B cell (primary cell): ENCODE measurements around the gene OTOA. TPM values are rescaled to one million over a fixed set of nuclear protein-coding genes. Genes with fewer than 3 reads are reported as not detected.

Experiments
- ATAC-seq: fragments of 200-7000 bp; cut with Tn5 transposase; one replicate; pipeline ENCODE4 v1.10.0; 2021; ENCODE audit warnings: low read depth, mild to moderate bottlenecking, moderate number of reproducible peaks, moderate library complexity
- CTCF ChIA-PET: fragments of 350-600 bp; sonication (Branson Sonifier 250); formaldehyde crosslinking; loops from one replicate; lab custom pipeline; 2021; ENCODE audit warnings: antibody characterized with exemption, inconsistent platforms; lab: Charles Lee
- POLR2A ChIA-PET: fragments of 350-600 bp; sonication (Branson Sonifier 250); formaldehyde crosslinking; loops from one replicate; lab custom pipeline; 2021; ENCODE audit warnings: antibody characterized with exemption; lab: Charles Lee
- DNase-seq: peaks from one replicate; pipeline ENCODE4 v3.0.0; 2013
- H2AFZ ChIP-seq: 2 replicates; pipeline ENCODE4 v1.6.1; 2012; ENCODE audit warnings: mild to moderate bottlenecking, low read depth, low read length; ENCODE audit not compliant: insufficient read depth, poor library complexity, severe bottlenecking
- H3K27ac ChIP-seq, 2 donors: 1 replicate in 1 of 2; 2 replicates in 1 of 2; pipeline ENCODE4 v1.5.1; 2012 to 2013; ENCODE audit warnings: low read length in 2 of 2, mild to moderate bottlenecking in 2 of 2, moderate library complexity in 1 of 2
- H3K27me3 ChIP-seq, 4 experiments: fragments of 200-600 bp in 1 of 4; sonication (generic) in 1 of 4; replicated peaks in 1 of 4; 1 replicate in 2 of 4; 2 replicates in 2 of 4; pipeline versions ENCODE4 v1.6.1 to v1.7.0; 2013 to 2016; ENCODE audit warnings: low read length in 3 of 4, mild to moderate bottlenecking in 2 of 4, mixed read lengths in 1 of 4, moderate library complexity in 1 of 4; ENCODE audit not compliant: insufficient read depth in 4 of 4, control insufficient read depth in 3 of 4; ENCODE audit errors: control extremely low read depth in 1 of 4
- H3K36me3 ChIP-seq, 2 experiments: replicated peaks in 1 of 2; 1 replicate in 1 of 2; 2 replicates in 1 of 2; pipeline versions ENCODE4 v1.6.1 to v1.7.1; 2013; ENCODE audit warnings: low read length in 1 of 2; ENCODE audit not compliant: insufficient read depth in 2 of 2, control insufficient read depth in 1 of 2; ENCODE audit errors: control extremely low read depth in 1 of 2, extremely low read depth in 1 of 2
- H3K4me1 ChIP-seq, 2 donors: fragments of 200-600 bp in 1 of 2; sonication (generic) in 1 of 2; 1 replicate in 1 of 2; 2 replicates in 1 of 2; pipeline versions ENCODE4 v1.5.1 to v1.6.1; 2013 to 2017; ENCODE audit warnings: low read length in 2 of 2; ENCODE audit not compliant: control insufficient read depth in 2 of 2, insufficient read depth in 2 of 2
- H3K4me2 ChIP-seq: replicated peaks from 2 replicates; pipeline ENCODE3; 2012; ENCODE audit warnings: mild to moderate bottlenecking, low read depth, low read length; ENCODE audit not compliant: poor library complexity, severe bottlenecking
- H3K4me3 ChIP-seq, 5 experiments: fragments of 200-600 bp in 1 of 5; sonication (generic) in 1 of 5; 1 replicate in 3 of 5; 2 replicates in 2 of 5; pipeline versions ENCODE4 v1.5.1 to v1.7.0; 2011 to 2016; ENCODE audit warnings: low read length in 4 of 5, mild to moderate bottlenecking in 4 of 5, low read depth in 2 of 5, control low read depth in 1 of 5, moderate library complexity in 1 of 5; ENCODE audit not compliant: insufficient read depth in 1 of 5; ENCODE audit errors: control extremely low read depth in 1 of 5, extremely low read depth in 1 of 5
- H3K79me2 ChIP-seq: fragments of 200-600 bp; sonication (generic); one replicate; pipeline ENCODE4 v1.6.0; 2016; ENCODE audit warnings: low read length; ENCODE audit not compliant: control insufficient read depth, insufficient read depth
- H3K9ac ChIP-seq: fragments of 200-600 bp; sonication (generic); 2 replicates; pipeline ENCODE4 v1.6.1; 2017; ENCODE audit warnings: mild to moderate bottlenecking, low read length, moderate library complexity
- H3K9me3 ChIP-seq, 3 donors: one replicate each; pipeline versions ENCODE4 v1.6.1 to v1.7.1; 2013; ENCODE audit warnings: low read length in 2 of 3; ENCODE audit not compliant: control insufficient read depth in 2 of 3, insufficient read depth in 1 of 3; ENCODE audit errors: control extremely low read depth in 1 of 3
- H4K20me1 ChIP-seq: 2 replicates; pipeline ENCODE4 v1.6.0; 2012; ENCODE audit warnings: mild to moderate bottlenecking, low read length; ENCODE audit not compliant: insufficient read depth, control insufficient read depth, poor library complexity, severe bottlenecking
- H3K27ac Mint-ChIP-seq: one replicate; pipeline ENCODE4 v1.8.0; 2021; ENCODE audit warnings: mixed read lengths
- H3K27me3 Mint-ChIP-seq: one replicate; pipeline ENCODE4 v1.8.0; 2021; ENCODE audit warnings: mixed read lengths
- H3K4me1 Mint-ChIP-seq: one replicate; pipeline ENCODE4 v1.8.0; 2021; ENCODE audit warnings: mixed read lengths
- H3K4me3 Mint-ChIP-seq: one replicate; pipeline ENCODE4 v1.8.0; 2021; ENCODE audit warnings: mixed read lengths
- H3K9me3 Mint-ChIP-seq: one replicate; pipeline ENCODE4 v1.8.0; 2022; ENCODE audit warnings: mixed read lengths; ENCODE audit not compliant: insufficient read depth
- CTCF ChIP-seq: fragments of 200-600 bp; IDR thresholded peaks from one replicate; pipeline ENCODE4 v1.8.0; 2022; ENCODE audit warnings: antibody characterized with exemption, mild to moderate bottlenecking
- EZH2 ChIP-seq: IDR thresholded peaks from 2 replicates; pipeline ENCODE4 v1.6.1; 2012; ENCODE audit warnings: borderline replicate concordance, low read depth, mild to moderate bottlenecking, moderate library complexity, low read length; ENCODE audit not compliant: insufficient read depth, poor library complexity, severe bottlenecking
- WGBS: methylation state at CpG from one replicate; pipeline ENCODE4 v1.1.5; 2013; ENCODE audit warnings: missing lambda C conversion rate; ENCODE audit not compliant: insufficient coverage; 5-methylcytosine and 5-hydroxymethylcytosine counted together
- intact Hi-C: fragments of 100-400 bp; cut with micrococcal nuclease; formaldehyde crosslinking; loops from one replicate; pipeline ENCODE4 v1.10.0; 2022
- polyA plus RNA-seq: library from polyadenylated mRNA; depleted of rRNA; stranded (reverse); fragments of >200 nt; gene quantifications from 2 replicates; pipeline ENCODE4 v1.2.3, GENCODE V29; 2012
- total RNA-seq, 2 donors: library from RNA; stranded (reverse); fragments of 120-200 nt in 1 of 2; gene quantifications; 1 replicate in 1 of 2; 2 replicates in 1 of 2; pipeline versions ENCODE4 v1.2.3 to v1.2.4, GENCODE V29; 2013 to 2022

OTOA gene
- total and polyA plus RNA-seq, 2 donors (not counting 1 experiment from before 2014, with no cell fraction given): 0.39 TPM; not detected in 1

DNA sequence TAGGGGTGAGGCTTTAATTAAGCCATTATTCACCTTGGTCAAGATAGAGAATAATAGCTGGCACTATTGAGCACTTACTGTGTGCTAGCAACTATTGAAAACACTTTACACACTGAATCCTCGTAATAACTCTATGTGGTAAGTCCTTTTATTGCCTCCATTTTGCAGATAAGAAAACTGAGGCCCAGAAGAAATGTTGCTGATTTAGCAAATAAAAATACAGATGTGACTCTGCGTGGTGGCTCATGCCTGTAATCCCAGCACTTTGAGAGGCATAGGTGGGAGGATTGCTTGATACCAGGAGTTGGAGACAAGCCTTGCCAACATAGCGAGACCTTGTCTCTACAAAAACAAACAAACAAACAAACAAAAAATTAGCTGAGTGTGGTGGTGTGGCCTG is 19.4 kb downstream of the OTOA start:
- Histone ChIP-seq H3K4me1 (peaks cover 0 to 5% of the 10 kb centered on the region in 2 donors), H4K20me1 (no peaks in the 10 kb centered on the region), H3K27ac (no peak overlapping the region), H3K9ac (no peak overlapping the region), H3K4me2 (no peak overlapping the region), H3K4me3 (no peak overlapping the region), H3K9me3 (no peaks in the 10 kb centered on the region), H3K36me3 (no peaks in the 10 kb centered on the region), H3K79me2 (no peaks in the 10 kb centered on the region), H3K27me3 (peaks cover 0 to 12% (median 4%) of the 10 kb centered on the region in 4 experiments), H2AFZ (no peak overlapping the region)
- intact Hi-C loops: no loop called here
- Mint-ChIP-seq H3K27me3 (peaks cover 11% of the 10 kb centered on the region), H3K9me3 (no peaks in the 10 kb centered on the region), H3K4me3 (no peak overlapping the region), H3K4me1 (no peaks in the 10 kb centered on the region), H3K27ac (no peak overlapping the region)
- POLR2A ChIA-PET: no interaction called here
- 100% methylated on average over 1 of the region's 3 CpGs for WGBS
- DNase-seq: no peak
- no peak for ATAC-seq
- no peak for TF ChIP-seq CTCF
- no peak for TF ChIP-seq EZH2
- CTCF ChIA-PET: interaction anchor here (0.8 to 1.7 kb wide), 3 partner anchors 12 to 91 kb away, joined by 3 to 6 read pairs (median 5); no protein-coding TSS in a partner anchor

DNA sequence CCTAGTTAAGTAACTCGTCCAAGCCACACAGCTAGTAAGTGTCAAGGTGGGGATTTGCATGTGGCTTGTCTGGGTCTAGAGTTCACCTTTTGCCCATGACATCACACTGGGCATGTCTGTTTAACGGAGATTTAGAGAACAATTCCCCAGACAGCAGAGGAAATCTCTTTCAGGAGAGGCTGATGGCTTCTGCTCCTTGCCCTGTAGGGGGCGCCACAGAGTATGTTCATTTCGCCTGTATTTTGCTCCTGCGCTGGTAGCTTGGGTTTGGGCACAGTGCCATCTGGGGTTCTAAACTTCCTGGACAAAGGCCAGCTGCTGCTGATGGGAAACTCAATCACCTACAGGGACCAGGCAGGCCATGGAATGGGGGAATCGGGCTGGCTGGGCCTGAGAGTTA is 20.4 kb downstream of the OTOA start:
- no peak overlapping the region for H3K27ac ChIP-seq

More for the DNA sequence above, 20.4 kb downstream of the OTOA start:
- H3K4me1 Mint-ChIP-seq: no peaks in the 10 kb centered on the region
- H4K20me1 ChIP-seq: no peaks in the 10 kb centered on the region
- H3K9me3 ChIP-seq: peaks cover 0 to 3% (median 0%) of the 10 kb centered on the region in 3 donors
- H3K9me3 Mint-ChIP-seq: no peaks in the 10 kb centered on the region
- H2AFZ ChIP-seq: no peak overlapping the region
- DNase-seq: peak; percentile 37
- H3K27me3 Mint-ChIP-seq: peaks cover 15% of the 10 kb centered on the region
- no peaks in the 10 kb centered on the region for H3K36me3 ChIP-seq
- no peak overlapping the region for H3K4me3 ChIP-seq
- intact Hi-C loops: no loop called here
- no peak for ATAC-seq
- H3K4me2 ChIP-seq: no peak overlapping the region
- ChIA-PET CTCF (interaction anchor here (1.5 to 1.7 kb wide), 2 partner anchors 11 to 27 kb away, joined by 5 to 6 read pairs; no protein-coding TSS in a partner anchor), POLR2A (no interaction called here)
- WGBS: 32% methylated on average over 5 of the region's 6 CpGs
- peak; percentile 60 for TF ChIP-seq CTCF
- no peak for TF ChIP-seq EZH2
- H3K4me1 ChIP-seq: peaks cover 0 to 5% of the 10 kb centered on the region in 2 donors
- no peaks in the 10 kb centered on the region for H3K79me2 ChIP-seq
- H3K27me3 ChIP-seq: peaks cover 0 to 8% (median 4%) of the 10 kb centered on the region in 4 experiments
- no peak overlapping the region for H3K9ac ChIP-seq
- no peak overlapping the region for H3K27ac Mint-ChIP-seq
- H3K4me3 Mint-ChIP-seq: no peak overlapping the region
